SK-MEL-5 (cell line): ENCODE measurements around the gene WSB2. TPM values are rescaled to one million over a fixed set of nuclear protein-coding genes. Genes with fewer than 3 reads are reported as not detected.
"Not testable (repeated sequence)": the region's sequence is repeated elsewhere in the genome, so short reads cannot be mapped to it uniquely, and the experiment has no call there.

Experiments used
- DNase-seq: peaks from one replicate; pipeline ENCODE4 v3.0.0-alpha.2; 2016; ENCODE audit warnings: low read depth, low spot score
- in situ Hi-C: cut with HindIII; loops from 2 replicates; pipeline ENCODE4 v1.10.0; 2016; ENCODE audit warnings: low sequenced_read_pairs, high pct_unique_total_duplicates, low pct_unique_long_range_greater_than_20kb
- small RNA-seq, 2 experiments: library from RNA; depleted of rRNA; stranded (forward); fragments of <200 nt; gene quantifications; one replicate each; pipeline ENCODE3, GENCODE V24; 2014
- total RNA-seq: library from RNA; depleted of rRNA; stranded (reverse); fragments of >200 nt; shearing (Covaris generic); gene quantifications from 2 replicates; pipeline ENCODE4 v1.2.3, GENCODE V29; 2014; rRNA removed

WSB2 gene
- total RNA-seq, 1 experiment from 2014 or later = 223 TPM

DNA sequence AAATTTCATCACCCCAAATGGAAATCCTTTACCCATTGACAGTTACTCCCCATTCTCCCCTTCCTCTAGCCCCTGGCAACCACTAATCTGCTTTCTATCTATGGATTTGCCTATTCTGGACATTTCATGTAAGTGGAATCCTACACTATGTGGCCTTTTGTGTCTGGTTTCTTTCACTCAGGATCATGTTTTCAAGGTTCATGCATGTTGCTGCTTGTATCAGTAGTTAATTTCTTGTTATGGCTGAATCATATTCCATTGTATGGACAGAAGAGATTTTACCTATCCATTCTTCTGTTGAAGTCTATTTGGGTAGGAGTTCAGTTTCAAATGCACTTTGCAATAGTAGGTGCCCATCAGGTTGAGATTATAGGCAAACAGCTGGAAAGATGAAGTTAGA, 43.1 kb downstream of the WSB2 start:
- in situ Hi-C loops = no loop called here
- no peak for DNase-seq

DNA sequence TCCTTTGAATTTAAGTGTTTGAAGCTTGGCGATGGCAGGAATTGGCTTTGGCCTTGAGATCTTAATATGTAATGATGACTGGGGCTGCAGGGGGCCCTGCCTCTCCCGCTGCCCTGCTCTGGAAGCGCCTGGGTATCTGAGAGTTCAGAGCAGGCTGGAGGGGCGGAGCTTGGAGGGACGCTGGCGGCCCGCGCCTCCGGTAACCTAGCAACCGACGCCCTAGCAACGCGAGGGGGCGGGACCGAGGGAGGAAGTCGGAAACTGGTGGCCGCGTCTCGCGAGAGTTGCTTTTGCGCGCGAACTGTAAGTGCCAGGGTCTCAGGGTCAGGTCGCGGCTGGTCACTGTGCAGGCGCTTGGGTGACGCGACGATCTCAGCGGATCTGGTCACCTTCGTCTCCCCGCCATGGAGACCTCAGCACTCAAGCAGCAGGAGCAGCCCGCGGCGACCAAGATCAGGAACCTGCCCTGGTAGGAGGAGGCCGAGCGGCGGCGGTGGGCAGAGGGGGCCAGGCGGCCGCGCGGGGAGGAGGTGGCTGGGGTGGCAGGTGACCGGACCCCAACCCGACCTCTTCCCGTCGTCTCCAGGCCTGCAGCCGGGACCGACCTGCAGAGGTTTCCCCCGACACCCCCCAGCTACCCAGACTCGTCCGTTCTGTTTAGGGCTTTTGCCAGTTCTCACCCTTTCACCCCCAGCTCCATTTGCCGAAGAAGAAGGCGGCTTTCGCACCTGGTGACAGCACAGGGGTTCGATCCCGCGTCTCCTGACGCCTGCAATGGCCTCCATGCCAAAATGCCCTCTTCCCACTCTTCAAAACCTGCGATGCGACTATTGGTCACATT, 44.3 kb downstream of the WSB2 start, which contains the start of gene RFC5:
Gene RFC5, plus strand, starts transcription at position 280 of the 841 bp plus-strand sequence. Its CDS starts 125 bp downstream, at position 405.
- DNase-seq = peak; percentile 98
- in situ Hi-C loops = no loop called here

DNA sequence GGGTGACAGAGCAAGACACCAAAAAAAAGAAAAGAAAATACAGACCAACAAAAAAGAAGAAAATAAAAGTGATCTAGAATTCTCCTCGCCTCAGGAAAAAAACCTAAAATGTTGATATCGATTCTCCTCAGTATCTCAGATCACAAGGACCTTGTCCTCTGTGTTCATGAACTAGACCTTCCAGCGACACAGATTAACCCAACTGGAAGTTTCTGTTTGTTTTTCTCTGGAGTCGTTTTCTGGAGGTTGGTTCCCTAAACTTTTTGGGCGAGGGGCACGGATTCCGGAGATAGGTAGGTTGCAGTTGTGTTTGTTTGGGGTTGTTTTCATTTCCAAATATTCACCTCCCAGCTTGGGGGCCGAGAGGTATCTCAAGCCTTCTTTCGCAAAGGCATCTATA, 45.0 kb downstream of the WSB2 start:
- no peak for DNase-seq
- in situ Hi-C loops = no loop called here

DNA sequence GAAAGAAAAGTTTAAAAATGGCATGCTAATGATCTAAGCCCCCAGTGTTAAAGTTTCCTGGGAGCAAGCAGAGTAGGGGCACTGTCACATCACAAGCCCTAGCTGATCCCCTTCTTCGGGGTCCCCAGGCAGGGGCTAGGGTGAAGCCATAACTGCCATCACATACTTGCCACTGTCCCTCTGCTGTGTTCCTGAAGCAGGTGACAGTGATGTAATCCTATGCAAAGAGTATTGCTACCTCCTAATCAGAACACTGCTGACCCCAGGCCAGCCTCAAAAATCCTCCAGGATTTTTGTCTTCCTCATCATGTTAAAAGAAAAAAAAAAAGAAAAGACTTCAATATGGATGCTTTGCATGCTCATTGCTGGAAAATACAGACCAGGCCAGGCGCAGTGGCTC, 45.7 kb downstream of the WSB2 start:
- DNase-seq = no peak
- in situ Hi-C loops = no loop called here

DNA sequence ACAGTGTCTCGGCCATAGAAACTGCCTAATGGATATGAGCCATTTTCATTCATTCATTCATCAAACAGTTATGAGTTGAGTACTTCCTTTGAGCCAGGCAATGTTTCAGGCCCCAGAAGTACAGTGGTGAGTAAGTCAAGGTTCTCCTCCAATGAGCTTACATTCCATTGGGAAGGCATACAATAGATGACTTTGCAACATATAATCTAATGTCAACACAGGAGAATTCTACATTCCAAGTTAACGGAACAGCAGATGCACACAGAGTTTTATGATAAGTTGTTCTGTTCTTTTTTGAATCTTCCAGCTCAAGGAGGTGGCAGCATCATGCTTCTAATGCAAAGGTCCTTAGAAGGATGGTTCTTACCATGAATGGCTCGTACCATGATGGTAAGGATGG, 47.7 kb downstream of the WSB2 start:
- no peak for DNase-seq
- in situ Hi-C loops = no loop called here

DNA sequence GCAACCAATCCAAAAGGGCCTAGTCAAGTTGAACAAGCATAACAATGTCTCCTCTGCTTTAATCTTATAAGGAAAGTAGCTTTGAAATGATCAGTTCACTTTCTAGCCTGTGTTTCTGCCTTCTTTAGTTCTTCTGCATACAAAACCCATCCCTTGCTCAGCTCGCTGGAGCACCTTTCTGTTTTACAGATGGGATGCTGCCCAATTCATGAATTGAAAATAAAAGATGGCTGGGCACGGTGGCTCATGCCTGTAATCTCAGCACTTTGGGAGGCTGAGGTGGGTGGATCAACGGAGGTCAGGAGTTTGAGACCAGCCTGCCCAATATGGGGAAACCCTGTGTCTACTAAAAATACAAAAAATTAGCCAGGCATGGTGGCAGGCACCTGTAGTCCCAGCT, 49.0 kb downstream of the WSB2 start:
- DNase-seq = no peak
- in situ Hi-C loops = no loop called here

DNA sequence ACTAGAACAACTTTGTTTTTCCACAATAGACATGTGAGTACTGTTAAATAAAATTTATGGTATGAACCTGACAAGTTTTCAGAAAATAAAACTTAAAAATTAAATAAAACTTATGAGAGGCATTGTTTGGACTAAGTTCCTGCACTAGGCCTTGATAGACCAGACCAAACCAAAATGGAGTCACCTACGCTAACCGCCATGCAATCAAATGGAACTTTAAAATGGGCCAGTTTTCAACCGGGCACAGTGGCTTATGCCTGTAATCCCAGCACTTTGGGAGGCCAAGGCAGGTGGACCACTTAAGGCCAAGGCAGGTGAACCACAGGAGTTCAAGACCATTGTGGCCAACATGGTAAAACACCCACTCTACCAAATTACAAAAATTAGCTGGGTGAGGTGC, 49.6 kb downstream of the WSB2 start:
- in situ Hi-C loops = no loop called here

DNA sequence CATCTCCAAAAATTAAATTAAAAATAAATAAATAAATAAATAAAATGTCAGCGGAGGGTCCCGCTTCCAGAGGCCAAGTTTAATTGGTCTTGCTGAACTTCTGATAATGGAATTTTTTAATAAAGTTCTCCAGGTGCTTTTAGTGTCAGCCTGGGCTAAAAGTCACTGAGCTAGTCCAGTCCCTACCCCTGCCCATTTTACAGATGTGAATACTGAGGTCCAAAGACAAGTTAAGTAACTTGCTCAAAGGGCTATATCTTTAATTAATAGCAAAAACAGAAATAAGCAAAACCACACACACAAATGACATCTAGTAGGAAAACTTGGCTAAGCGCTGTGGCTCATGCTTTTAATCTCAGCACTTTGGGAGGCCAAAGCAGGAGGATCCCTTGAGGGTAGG, 50.1 kb downstream of the WSB2 start:
- in situ Hi-C loops = no loop called here
- no peak for DNase-seq

More for the DNA sequence above, 49.6 kb downstream of the WSB2 start:
- DNase-seq = no peak

DNA sequence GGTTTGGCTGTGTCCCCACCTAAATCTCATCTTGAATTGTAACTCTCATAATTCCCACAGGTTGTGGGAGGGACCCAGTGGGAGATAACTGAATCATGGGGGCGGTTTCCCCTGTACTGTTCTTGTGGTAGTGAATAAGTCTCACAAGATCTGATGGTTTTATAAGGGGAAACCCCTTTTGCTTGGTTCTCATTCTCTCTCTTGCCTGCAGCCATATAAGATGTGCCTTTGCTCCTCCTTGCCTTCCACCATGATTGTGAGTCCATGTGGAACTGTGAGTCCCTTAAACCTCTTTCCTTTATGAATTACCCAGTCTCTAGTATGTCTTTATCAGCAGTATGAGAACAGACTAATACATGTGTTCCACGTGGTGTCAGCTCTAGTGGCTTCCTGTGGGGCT, 61.2 kb downstream of the WSB2 start:
- DNase-seq, in situ Hi-C loops: not testable (repeated sequence)

DNA sequence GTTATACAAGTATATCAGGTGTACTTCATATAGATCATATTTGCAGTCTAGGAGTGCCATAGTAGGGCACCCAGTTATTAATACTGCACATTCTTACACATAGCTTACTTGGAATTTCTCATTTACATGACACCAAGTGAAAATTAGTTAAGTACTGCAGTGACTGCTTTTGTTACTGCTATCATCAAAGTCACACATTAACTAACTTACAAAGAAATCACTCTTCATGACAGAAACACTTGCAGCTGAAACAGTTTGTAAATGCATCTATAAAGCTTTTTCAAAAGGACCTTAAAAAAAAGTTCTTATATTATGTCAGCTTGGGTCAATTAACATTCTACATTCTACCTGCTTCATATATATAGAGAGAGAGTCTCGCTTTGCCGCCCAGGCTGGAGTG, 62.3 kb downstream of the WSB2 start:
- in situ Hi-C loops = no loop called here
- no peak for DNase-seq

DNA sequence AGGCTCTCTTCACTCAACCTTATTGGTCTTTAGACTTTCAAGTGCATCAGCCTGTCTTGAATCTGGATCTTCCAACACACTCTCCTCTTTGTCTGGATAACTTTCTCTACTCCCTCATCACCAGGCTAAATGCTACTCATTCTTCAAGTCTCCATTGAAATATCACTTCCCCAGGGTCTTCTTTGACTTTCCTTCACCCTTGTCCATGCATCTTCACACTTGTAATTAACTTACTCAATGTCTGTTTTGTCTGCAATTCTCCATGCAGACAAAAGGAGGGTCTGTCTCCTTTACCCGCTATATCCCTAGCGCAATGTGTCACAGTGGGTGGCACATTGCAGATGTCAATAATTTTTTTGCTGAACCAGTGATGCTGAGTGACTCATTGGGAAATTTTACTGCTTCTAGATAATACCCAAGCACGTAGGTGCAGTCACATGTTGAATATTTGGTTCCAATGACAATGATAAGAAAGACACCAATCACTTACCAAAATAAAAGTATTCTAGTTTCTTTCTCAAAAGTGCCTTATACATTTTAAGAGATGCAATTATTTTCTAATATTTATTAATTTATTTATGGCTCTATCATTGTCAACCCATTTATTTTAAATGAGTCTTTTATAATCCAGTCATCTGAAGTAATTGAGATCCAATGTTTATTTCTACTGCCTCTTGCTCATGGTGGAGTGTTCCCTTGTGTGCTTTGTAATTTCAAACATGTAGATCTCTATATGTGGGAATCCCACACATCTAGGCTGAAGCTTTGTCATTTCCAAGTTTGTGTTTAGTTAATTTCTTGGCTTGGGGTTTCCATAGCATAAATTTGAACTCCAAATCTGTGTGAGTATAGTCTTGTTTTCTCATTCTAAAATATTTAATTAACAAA, 66.2 kb downstream of the WSB2 start:
- in situ Hi-C loops = no loop called here
- peak; percentile 94 for DNase-seq

DNA sequence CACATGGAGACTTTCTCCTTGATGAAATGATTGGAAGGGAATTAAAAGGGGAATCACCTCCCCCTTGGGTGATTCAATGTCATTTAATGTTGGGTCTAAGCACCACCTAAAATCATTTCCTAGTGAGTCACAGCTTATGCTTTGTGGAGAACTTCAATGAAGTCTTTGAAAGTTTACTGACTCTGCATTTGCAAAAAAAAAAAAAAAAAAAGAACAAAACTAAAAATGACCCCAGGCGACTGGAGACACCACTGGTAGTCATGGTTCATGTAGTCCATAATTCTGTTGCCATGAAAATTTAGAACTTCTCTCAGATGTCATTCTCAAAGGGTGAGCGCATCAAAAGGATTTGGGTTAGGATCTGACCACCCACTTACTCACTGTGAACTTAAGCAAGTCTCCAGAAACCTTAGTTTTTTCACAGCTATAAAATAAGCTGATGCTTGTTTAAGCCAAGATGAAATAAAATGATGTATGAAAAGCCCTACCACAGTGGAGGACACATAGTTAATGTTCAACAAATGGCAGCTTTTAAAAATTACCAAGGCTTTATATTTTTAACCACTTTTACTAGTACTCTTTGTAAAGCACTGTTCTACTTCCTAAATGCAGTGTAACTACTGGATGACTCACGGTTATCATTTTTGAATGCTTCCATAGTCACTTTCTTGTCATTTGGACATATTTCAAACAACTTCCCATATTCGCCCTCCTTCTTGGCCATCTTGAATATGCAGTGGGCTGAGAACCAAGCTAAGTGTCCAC, 74.1 kb downstream of the WSB2 start:
- DNase-seq = peak; percentile 87
- in situ Hi-C loops = no loop called here

DNA sequence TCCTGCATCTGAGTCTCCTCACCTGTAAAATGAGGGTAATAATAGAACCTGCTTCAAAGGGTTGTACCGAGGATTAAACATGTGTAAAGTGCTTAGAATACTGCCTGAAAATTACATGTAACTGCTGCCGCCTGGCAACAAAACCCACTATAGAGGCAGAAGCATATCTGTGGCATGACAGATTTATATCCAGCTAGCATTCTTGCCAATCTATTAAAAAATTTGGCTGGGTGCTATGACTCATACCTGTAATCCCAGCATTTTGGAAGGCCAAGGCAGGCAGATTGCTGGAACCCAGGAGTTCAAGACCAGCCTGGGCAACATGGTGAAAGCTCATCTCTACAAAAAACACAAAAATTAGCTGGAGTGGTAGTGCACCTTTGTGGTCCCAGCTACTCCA, 75.8 kb downstream of the WSB2 start:
- in situ Hi-C loops = no loop called here
- DNase-seq = no peak

Small RNAs within 50 kb of the gene (small RNA-seq; reads per million reads assigned to genes)
- 0 reads per million in 2 experiments for gene AC131159.1

Other genes with a start within 250 kb of the WSB2 start
- 0.03 TPM in 1 of 2 replicates, not detected in the other for gene KSR2, start 92.2 kb downstream of the WSB2 start, total RNA-seq
- 37.6 and 43.3 TPM in 2 replicates for gene RFC5, start 44.5 kb downstream of the WSB2 start, total RNA-seq
- gene VSIG10, start 42.8 kb upstream of the WSB2 start, total RNA-seq = 28.1 and 32.2 TPM in 2 replicates
- gene PEBP1, start 74.9 kb upstream of the WSB2 start, total RNA-seq = 512 and 576 TPM in 2 replicates